Amniotic stem cell (primary cell): Measurements from ENCODE around the gene GDPD3.

ENCODE experiments used
- DNase-seq: peaks from one replicate; lab custom pipeline; 2025; lab: John Stamatoyannopoulos, UW

Gene GDPD3

GRCh38 chr16:30077656-30078055 is 35.7 kb downstream of the GDPD3 start:
- no peak for DNase-seq

DNA sequence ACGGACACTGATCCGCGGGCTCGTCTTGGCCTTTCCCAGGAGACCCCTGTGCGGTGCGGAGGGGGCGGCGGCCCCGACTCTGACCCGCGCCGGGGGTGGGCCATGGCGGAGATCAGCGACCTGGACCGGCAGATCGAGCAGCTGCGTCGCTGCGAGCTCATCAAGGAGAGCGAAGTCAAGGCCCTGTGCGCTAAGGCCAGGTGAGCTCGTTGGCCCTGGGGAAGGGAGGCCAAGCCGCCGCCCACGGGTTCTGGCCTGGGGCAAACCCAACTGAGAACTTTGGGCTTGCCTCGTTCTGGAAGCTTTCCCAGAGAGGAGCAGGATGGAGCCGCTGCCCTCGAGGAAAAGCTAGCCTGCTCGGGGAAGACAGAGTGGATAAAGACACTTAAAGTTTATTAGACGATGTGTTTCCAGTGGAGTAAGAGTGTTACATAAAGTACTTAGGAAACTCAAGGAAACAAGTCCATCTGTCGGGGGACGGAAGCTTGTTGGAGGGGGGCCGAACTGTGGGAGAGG is 37.0 kb downstream of the GDPD3 start:
- DNase-seq = no peak

- DNase-seq = peak; percentile 67
Measured at GRCh38 chr16:30075503-30076275, 37.6 kb downstream of the GDPD3 start, which contains the start of gene PPP4C. PPP4C (plus strand) TSS chr16:30075994; CDS start chr16:30076378, 384 bp downstream.

GRCh38 chr16:30070490-30070889 is 42.8 kb downstream of the GDPD3 start:
- no peak for DNase-seq

DNA sequence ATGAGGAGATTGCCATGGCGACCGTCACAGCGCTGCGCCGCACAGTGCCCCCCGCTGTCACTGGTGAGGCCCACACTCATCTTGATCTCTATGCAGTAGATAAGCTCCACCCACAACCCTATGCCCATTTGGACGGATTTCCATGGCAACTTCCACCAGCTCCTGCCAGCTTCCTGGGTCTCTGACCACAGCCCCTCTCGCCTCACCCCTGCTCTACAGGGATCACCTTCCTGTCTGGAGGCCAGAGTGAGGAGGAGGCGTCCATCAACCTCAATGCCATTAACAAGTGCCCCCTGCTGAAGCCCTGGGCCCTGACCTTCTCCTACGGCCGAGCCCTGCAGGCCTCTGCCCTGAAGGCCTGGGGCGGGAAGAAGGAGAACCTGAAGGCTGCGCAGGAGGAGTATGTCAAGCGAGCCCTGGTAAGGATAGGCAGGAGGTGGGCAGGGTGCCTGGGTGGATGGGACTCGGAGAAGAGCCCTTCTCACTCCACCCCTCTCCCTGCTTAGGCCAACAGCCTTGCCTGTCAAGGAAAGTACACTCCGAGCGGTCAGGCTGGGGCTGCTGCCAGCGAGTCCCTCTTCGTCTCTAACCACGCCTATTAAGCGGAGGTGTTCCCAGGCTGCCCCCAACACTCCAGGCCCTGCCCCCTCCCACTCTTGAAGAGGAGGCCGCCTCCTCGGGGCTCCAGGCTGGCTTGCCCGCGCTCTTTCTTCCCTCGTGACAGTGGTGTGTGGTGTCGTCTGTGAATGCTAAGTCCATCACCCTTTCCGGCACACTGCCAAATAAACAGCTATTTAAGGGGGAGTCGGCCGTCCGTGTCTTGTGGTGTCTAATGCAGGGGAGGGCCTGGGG is 43.5 kb downstream of the GDPD3 start:
- no peak for DNase-seq

GRCh38 chr16:30068750-30069610 is 44.4 kb downstream of the GDPD3 start:
- no peak for DNase-seq

GRCh38 chr16:30068333-30068732 is 45.0 kb downstream of the GDPD3 start:
- DNase-seq = no peak

DNA sequence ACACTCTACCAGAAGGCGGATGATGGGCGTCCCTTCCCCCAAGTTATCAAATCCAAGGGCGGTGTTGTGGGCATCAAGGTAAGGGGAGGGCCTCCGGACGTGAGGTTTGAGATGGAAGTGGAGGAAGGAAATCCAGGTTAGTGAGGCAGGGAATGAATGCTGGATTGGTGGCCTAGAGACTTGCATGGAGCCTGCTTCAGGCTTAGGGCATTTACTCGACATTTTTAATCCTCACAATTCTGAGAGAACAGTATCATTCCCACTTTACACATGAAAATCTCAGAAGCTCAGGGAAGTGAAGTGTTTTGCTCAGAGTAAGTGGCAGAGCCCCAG is 45.8 kb downstream of the GDPD3 start:
- DNase-seq = no peak

DNA sequence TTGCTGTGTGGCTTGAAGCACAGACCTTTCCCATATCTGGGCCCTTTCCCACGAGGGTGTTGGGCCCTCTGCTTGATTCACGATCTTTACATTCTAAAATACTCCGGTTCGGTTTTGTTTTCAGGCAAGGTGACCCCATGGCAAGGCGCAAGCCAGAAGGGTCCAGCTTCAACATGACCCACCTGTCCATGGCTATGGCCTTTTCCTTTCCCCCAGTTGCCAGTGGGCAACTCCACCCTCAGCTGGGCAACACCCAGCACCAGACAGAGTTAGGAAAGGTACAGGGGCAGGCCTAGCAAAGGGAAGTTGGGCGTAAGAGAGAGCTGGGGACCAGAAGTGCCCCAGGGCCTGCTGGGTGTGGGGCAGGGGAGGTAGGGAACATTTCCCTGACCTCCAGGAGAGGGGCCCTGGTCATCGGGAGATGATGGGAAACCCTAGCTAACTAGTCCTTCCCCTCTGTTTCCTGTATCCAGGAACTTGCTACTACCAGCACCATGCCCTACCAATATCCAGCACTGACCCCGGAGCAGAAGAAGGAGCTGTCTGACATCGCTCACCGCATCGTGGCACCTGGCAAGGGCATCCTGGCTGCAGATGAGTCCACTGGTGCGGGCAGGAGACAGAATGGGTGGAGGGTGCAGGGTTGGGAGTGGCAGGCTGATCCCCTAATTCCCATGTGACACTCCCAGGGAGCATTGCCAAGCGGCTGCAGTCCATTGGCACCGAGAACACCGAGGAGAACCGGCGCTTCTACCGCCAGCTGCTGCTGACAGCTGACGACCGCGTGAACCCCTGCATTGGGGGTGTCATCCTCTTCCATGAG is 46.4 kb downstream of the GDPD3 start:
- no peak for DNase-seq

DNA sequence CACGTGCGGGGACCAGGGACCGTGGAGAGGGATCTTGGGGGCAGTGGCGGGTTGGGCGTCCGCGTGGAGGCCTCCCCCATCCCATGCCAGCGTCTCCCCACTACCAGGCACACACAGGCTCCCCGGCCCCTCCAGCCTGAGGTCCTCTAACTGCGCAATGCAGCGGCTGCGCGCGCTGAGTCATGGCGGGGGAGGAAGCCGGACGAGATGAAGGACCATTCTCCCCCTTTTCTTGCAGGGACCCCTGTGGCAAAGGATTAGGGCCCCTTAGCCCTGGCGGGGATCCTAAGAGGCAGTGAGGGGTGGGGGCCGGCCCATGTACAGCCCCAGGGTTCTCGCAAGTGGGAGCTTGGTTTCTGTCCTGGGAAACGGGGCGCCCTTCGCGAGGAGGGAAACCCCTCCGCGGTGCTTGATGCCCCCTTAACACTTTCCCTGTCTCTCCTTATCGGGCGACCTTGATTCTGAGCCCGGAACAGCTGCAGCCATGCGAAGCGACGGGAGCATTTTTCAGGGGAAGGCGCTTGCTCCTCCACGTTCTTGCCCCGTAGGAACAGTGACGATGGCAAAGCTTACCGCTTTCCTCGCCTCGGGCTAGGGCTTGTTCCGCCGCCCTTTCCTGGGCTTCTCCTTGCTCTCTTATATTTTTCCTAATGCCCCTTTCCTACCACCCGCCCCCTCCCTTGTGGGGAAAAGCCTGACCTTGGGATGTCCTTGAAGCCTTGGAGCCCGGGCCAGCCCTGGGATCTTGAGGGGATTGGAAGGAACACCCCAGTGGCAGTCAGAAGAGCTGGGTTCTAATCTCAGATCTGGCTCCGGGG is 47.2 kb downstream of the GDPD3 start:
- no peak for DNase-seq

DNA sequence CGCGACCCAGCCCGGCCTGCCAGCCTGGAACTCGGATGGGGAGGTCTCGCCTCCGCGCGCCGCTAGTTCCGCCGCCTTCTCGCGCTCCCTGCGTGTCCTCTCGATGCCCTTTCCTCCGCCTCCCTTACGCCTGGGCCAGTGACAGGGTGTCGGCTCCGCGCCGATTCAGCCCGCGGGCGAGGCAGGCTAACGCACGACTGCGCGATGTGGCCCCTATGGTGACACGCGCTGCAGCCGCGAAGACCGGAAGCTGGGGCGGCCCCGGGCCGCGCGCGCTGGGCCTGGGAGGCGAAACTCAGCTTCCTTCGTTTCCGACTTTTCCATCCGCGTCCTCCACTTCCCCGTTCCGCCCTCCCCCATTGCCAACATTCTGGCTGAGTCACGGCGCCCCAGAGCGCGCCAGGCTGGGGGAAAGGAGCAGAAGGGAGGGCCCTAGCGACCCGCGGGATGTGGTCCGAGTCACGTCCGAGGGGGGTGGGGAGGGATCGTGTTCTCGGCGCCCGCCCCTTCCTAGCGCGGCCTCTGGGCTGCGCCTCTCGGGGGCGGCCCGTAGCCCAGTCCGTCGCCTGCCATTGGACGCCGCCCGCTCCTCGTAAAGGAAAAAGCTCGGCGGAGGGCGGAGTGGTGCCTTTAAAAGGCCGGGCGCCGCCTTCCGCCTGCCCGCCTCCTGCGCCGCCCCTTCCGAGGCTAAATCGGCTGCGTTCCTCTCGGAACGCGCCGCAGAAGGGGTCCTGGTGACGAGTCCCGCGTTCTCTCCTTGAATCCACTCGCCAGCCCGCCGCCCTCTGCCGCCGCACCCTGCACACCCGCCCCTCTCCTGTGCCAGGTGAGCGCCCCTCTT is 48.0 kb downstream of the GDPD3 start, which contains the start of gene ALDOA:
TSS of gene ALDOA (plus strand) at position 659 of the 841 bp plus-strand sequence. CDS start 1,138 bp downstream, outside the sequence.
- peak; percentile 96 for DNase-seq

- no peak for DNase-seq
Measured at GRCh38 chr16:30064729-30065101, 48.6 kb downstream of the GDPD3 start.

DNA sequence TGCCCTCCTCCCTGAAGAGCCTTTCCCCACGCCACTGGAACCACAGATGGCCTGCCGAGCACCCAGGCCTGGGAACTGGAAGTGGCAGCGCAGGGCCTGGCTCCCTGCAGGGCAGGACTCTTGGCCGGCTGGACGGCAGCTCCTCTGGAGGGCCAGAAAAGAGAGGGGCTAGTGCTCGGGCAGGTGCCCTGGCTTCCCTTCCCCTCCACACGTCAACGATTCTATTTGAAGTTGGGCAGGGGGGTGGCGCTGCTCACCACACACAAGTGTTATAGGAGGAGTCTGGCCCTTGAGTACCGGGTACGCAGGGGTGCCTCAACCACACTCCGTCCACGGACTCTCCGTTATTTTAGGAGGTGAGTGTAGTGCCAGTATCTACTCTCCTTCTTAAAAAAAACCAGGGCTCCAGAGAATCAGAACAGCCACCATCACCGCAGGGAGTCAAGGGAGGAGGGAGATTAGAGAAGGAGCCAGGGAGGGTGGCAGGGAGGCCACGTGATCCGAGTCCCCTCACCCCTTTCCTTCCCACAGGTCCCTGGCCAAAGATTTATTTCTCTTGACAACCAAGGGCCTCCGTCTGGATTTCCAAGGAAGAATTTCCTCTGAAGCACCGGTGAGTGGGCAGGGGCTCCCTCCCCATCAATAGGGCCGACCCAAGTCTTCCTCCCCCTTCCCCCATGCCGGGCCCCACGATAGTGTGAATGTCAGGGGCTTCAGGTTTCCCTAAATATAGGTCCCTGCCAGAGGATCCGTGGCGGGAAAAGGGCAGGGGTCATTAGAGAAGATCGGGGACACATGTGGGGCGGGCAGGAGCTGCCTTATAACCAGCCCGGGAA is 49.2 kb downstream of the GDPD3 start:
- no peak for DNase-seq

GRCh38 chr16:30063278-30063892 is 50.0 kb downstream of the GDPD3 start:
- no peak for DNase-seq

DNA sequence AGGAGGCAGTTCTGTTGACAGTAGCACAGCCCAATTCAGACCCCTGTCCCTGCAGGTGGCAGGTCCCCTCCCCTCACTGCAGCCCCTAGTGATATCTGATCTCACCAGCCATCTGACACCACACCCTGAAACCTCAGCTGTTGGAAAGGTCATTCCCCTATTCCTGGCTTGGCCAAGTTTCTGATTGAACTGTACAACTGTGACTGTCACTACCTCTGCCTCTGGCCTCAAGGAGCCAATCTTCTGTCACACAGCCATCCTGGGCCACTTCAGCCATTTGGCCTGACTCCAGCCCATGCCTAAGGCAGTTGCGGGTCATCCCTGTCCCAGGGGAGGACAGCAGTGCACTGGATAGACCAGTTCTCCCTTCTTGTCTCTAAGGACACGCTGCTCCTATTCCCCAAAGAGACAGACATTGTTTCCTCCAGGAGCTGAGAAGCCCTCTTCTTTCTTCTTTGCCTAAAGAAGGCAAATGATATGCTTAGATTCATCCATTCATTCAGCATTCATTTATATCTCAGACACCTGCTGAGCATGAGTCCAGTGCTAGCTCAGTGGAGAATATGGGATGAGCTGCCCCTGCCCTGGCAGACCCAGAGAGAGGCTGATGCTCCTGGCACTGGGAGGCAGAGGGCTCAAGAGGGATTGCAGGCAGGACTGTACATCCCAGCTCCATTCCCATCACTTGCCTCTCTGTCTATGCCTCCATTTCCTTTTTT is 52.3 kb downstream of the GDPD3 start:
- DNase-seq = no peak

DNA sequence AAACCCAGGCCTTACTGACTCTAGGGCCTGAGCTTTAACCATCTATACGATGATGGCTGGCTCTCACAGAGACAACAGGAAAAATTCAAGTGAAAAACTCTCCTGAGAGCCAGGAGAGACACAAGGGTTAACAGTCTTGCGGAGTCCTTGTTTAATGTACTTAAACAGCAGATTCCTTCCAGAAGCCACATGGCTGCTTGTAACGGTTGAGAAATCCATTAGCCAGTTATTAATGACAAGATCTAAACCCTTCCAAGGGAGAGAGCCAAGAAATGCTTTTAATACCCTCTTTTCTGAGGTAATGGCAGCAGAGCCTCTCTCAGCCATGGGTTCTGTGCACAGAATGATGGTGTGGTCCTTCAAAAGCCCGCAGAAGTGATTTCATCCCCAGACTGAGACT is 53.0 kb downstream of the GDPD3 start:
- no peak for DNase-seq

GRCh38 chr16:30054959-30055553 is 58.3 kb downstream of the GDPD3 start:
- DNase-seq = no peak
